Measurements from ENCODE around the gene KIFC3.

GRCh38 chr16:57763285-57764005, 38.8 kb downstream of the KIFC3 start:
- TF ChIP-seq CTCF (IDR thresholded peaks at IDR 0.05) (no peak), POLR2A (IDR thresholded peaks at IDR 0.05) (no peak)
